GM21515 (cell line): ENCODE measurements around the gene L3MBTL4.

ENCODE experiments used
- ATAC-seq: cut with Tn5 transposase; IDR thresholded peaks from one replicate; pipeline ENCODE4 v1.9.1; 2021; ENCODE audit not compliant: unreplicated experiment

L3MBTL4 gene

DNA sequence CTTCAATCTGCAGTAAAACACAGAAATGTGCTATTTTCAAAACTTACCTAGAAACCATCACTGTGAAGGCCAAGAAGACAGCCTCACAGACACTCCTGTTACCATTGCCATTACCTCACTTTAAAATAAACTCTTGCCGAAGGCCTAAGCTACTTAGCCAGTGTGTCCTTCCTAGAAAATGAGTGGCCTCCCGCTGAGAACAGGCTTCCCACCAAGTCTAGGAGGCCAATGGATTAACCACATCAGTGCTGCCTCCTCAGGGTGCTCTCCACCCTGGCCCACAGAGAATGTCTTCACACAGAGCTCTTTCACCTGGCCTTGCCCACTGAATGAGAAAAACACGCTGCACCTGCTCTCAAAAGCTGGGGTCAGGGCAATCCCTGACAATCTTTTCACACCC is 47.5 kb downstream of the L3MBTL4 start:
- ATAC-seq, result no peak

DNA sequence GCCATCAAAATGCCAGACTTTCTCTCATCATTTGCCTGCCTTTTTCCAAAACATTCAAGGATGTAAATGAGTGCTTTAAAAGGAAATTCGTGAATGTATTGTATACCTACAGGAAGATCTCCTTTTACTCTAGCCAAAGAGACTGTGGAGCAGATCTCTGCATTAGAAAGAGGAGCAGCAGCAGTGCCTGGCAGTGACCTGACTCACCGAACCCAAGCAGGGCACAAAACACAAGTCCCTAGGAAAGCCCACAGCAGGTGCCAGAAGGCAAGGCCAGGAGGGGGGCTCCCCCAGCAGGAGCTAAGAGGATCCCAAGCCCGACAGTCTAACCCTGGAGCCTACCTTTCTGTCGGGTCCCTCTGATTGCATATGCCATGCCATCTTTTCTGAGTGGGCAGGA is 47.9 kb downstream of the L3MBTL4 start:
- ATAC-seq, result no peak

DNA sequence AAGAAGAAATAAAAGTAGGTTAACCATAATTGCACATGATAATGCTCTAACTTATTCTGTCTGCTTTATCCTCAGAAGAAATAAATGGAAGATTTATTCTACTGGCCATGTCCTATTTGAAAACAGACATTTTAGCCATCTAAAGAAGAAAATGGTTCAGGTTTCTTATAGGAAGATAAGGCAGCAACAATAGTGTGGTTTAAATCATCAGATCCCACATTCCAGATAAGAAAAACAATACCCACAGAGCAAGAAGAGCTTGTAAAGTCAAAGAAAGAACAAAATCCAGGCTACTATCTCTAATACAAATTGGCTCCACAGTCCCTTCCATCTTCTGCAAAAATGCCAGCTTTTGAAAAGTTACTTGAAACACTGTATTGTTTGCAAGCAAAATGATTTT is 49.3 kb downstream of the L3MBTL4 start:
- ATAC-seq, result no peak

DNA sequence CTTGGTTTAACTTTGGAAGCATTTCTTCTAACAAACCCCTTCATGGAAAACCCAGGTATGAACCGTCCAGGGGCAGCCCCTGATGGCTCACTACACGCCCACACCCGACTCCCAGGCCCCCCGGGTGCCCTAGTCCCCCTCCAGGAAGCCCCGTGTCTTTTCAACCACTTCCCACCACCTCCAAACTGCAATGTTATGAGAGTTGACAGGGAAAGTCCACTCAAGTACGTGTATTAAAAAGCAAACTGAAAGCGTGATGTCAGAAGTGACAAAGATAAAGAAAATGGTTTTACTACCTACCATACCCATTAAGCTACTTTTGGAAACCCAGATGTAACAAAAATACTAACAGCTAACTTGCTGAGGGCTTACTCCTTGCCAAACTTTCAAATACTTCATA is 51.5 kb downstream of the L3MBTL4 start:
- ATAC-seq, result peak; percentile 65

DNA sequence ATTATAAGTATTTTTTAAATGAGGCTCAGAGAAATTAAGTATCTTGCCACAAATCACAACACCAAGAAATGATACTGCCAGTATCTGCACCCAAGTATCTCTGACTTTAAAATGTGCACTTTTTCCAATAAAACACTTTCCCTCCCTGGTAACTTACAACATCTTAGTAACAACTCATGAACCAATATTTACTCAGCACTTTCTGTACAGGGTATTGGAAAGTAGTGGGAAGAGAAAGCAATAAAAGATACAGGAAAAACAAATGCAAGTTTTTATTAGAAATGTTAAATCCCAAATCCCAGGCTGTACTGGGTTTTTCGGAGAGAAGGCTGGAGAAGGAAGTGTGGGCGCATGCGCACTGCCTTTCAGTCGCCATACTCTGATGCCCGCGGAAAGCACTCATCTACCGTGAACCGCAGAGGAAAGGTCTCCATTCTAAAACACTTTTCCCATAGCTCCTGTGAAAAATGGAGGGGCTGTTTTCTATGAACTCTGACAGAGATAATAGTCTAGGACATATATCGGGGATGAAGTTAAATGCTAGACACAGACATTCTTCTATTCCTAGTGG is 52.1 kb downstream of the L3MBTL4 start:
- no peak for ATAC-seq

DNA sequence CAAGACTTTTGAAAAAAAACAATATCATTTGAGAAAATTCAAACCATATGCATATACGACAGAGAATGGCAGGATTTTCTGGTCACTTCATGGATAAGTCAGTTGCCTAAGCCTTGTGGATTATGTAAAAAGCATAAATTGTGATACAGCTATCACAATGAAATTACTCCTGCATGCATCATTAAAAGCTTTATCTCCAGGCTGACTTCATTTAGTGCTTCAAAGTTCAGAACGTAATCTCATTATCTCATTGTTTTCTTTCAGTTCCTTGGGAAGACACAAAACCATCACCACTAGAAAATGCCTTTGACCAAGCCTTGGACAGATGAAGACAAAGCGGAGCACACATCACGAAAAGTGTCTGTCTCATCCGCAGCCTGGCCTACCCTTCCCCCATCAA is 57.0 kb downstream of the L3MBTL4 start:
- no peak for ATAC-seq

DNA sequence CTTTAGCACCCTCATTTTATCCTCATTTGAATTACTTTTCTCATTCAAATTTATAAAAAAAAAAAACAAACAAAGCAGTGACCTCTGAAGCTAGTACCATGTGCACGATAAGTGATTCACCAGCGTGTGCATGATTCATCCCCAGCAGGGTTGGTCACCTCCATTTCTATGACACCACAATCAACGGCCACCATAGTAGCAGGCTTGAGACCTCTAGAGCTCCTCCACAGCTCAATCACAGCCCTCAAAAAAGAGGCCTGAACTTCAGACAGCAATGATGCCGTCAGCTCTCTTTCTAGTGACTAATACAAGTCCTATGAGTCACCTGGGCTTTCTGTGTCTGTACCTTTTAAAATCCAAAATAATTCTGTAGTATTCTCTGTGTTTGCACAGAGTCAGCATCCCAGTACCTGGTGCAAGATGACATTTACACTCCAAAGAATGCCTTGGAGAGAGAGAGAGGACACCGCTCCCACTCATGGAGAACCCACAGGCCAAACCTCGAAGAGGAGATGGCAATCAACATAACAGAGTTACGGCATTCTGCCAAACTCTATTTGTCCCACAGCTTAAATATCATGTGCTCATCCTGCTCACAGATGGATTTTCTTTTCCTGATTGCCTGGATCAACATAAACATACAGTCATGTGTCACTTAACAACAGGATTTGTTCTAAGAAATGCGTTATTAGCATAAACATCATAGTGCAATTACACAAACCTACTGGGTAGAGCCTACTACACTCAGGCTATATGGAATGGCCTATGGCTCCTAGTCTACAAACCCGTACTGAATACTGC is 58.7 kb downstream of the L3MBTL4 start:
- ATAC-seq, result no peak

DNA sequence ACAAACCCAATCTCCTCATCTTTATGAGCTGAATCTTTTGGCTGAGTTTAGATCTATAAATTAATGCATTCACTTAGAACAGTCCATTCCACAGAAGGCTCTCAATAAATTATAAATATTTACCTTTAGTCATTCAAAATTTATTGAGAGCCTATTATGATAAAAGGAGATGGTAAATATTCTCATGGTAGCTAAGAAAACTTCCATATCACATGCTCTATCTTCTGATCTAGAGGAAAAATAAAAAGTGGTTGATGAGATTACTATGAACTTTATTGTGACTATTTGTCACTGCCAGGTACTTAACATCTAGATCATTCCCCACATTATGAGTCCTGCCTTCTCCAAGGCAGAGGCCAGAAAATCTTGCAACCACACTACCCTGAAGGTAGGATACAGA is 62.4 kb downstream of the L3MBTL4 start:
- ATAC-seq, result no peak

DNA sequence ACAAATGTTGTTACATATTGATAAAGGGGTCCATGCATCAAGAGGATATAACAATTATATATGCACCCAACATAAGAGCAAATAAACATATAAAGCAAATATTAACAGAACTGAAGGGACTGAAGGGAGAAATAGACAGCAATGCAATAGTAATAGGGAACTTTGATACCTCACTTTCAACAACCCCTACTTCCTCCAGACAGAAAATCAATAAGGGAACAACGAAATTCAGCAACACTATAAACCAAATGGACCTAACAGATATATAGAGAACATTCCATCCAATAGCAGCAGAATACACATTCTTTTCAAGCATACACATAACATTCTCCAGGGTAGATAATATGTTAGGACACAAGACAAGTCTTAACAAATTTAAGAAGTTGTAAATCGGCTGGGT is 71.7 kb downstream of the L3MBTL4 start:
- ATAC-seq, result no peak

DNA sequence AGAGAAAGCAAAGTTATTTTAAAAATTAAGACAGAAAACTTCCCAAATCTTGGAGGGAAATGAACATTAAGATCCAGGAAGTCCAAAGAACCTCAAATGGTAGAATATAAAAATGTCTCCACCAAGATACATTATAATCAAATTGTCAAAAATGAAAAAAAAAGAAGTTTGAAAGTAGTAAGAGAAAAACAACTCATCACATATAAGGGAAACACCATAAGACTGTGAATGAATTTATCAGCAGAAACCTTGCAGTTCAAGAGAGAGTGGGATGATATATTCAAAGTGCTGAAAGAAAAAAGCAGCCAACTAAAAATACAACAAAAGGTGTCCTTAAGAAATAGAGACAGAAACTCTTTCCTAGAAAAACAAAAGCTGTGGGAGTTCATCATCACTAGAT is 73.0 kb downstream of the L3MBTL4 start:
- ATAC-seq, result no peak

DNA sequence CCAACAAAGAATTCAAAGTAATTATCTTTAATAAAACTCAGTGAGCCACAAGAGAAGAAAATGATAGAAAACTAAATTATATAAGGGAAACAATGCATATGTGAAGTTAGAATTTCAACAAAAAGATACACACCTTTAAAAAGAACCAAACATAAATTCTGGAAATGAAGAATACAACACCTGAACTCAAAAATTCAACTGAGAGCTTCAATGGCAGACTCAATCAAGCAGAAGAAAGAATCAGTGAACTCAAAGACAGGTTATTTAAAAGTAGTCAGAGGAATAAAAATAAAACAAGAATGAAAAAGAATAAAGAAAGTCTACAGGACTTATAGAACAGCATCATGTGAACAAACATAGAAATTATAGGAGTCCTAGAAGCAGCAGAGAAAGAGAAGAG is 73.4 kb downstream of the L3MBTL4 start:
- ATAC-seq, result no peak

DNA sequence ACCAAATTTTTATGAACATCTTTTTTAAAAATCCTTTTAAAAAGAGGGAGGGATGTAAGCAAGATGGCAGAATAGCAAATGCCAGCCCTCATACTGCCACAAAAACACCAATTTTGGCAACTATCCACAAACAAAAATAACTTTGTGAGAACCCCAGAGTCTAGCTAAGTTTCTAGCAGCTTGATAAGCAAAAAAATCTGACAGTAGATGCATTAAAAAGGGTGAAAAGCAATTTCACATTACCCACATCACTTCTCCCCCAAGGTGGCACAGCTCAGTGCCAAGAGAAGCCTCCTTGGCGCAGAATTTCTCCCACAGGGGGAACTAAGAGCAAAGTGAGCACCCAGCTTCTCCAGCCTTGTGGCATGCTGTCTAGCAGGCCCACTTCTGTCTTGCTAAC is 74.6 kb downstream of the L3MBTL4 start:
- no peak for ATAC-seq

DNA sequence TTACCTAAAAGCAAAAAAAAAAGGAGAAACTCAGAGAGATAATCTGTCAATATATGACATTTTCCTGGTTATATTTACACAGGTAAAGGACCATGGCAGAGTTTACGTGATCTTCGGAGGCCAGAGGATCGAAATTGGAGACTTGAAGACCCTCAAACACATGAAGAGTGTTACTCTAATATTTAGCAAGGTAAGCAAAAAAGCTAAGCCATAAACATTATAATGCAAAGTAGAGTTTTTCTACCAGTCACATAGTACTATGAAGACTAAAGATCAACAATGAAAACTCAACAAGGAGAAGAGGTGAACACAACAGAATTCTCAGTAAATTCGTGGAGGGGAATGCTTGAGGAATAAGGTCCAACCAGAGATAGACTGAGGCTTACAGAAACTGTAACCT is 78.5 kb downstream of the L3MBTL4 start:
- no peak for ATAC-seq

DNA sequence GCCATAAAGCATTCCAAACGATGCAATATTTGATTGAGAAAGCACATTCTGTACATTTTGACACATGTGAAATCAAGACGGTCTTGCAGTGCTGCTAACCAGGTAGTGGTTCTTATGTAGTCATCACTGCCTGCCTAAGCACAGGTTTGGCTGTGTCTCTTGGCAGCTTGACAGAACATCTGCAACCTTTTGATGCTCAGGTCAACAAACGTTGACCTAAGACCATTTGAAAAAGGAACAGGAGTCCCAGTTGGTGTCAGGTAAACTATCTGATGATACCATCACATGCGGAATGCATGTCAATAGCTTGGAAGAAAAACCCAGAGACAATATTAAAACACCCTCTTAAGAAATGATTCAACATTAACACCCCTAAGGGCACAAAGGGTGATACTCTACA is 80.7 kb downstream of the L3MBTL4 start:
- ATAC-seq, result no peak

DNA sequence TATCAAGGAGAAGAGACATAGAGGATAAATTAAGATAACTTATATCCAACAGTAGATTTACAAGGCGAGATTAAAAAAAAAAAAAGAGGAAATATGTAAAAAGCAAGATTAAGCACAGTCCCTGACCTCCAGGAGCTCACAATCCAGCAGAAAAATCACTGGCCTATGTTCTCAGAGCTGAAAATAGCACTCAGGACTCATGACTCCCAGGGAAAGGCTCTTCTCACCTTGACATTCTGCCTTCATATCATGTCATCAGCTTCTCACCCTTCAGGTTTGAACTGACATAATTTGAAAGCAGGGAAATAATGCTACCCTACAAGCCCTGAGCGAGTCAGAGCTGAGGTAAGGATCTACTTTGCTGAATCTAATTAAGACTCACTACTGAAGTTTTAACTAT is 82.8 kb downstream of the L3MBTL4 start:
- ATAC-seq, result no peak

DNA sequence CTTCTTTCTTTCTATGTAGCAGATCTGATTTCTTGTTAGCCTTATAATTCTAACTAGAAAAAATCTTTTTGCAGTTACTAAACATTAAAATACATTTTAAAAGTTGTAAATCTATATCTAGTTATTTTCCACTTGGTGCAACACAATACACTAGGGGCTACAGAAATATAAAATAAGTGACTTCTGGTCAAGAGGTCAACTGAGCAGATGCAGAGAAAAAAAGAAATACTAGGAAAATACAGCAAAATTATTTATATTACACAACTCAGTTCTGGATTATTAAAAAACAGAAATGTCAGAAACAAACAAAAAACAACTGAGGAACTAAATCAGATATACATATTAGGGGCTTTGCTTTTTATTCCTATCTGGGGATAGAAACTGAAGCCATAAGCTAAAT is 83.9 kb downstream of the L3MBTL4 start:
- ATAC-seq, result no peak

DNA sequence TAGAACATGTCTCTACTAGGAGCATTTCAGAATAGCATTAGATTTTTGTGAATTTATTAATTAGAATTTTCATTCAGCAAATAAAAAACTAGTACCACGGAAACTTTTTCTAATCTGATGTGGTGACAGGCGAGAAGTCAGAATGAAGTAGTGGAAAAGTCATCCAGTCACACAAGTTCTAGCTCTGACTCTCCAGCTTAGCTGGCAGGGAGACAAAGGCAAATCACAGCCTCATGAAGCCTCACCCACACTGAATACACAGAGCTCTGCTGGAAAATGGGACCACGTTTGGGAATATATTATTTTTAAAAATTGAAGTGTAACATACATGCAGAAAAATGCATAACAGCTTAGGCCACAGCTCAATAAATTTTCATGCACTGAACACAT is 86.1 kb downstream of the L3MBTL4 start:
- ATAC-seq, result no peak

DNA sequence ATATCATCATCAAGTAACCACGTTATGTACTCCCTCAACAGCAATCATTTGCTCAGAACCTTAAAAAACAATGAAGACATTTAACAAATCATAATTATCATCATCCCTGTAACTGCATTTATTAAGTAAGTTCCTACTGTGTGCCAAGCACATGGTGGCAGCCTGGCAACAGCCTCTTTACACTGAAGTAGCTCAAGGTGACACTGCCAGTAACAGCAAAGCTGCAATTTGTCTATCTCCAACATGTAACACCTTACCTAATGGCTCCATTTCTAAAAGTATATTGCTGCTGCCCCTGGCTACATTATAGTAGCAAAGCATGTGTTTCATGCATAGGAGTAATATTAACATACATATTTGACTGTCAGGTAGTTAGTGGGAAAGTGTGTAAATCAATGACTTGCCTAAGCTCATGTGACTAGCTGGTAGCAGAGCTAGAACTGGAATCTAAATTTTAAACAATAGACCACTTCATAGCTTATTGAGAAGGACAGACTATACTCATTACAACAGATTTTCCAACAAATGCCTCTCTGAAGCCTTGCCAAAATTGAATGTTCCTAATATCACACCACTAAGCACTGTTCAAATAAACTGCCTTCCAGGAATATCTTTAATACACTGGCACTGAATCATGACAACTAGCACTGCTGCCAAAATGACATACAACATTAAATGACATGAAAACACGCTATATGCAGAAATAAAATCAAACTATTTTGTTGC is 86.7 kb downstream of the L3MBTL4 start:
- no peak for ATAC-seq

DNA sequence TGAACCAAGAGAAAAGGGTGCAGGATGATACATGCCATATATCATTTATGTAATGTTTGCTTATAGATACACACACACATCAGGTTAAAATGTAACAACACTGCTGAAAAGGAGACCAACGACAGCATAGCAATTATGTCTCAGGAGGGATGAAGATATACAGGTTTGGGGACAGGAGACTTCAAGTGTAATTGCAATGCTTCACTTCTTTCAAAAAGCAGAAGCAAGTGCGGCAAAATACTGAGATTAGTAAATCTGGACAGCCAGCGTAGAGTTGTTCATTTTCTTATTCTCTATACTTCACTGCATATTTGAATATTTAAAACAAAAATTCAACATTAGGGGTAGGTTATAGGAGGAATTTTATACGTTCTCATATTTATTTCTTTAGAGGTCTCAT is 87.2 kb downstream of the L3MBTL4 start:
- no peak for ATAC-seq

DNA sequence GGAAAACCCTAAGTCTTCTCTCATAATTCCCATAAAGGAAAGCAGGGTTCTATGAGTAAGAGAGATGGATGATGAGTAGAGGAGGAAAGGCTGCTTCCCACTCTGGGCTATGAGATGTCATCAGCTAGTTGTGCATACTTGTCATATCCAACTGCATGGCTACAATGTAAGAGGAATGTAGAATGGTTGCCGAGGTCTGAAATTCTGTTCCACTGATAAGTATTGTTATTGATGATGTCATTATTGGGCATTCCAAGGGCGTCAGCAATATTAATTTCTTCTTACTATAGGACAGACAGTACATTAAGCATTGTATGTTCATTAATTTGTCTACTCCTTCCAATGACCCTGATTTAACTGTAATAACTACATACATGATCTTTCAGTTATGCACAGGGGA is 88.1 kb downstream of the L3MBTL4 start:
- no peak for ATAC-seq

DNA sequence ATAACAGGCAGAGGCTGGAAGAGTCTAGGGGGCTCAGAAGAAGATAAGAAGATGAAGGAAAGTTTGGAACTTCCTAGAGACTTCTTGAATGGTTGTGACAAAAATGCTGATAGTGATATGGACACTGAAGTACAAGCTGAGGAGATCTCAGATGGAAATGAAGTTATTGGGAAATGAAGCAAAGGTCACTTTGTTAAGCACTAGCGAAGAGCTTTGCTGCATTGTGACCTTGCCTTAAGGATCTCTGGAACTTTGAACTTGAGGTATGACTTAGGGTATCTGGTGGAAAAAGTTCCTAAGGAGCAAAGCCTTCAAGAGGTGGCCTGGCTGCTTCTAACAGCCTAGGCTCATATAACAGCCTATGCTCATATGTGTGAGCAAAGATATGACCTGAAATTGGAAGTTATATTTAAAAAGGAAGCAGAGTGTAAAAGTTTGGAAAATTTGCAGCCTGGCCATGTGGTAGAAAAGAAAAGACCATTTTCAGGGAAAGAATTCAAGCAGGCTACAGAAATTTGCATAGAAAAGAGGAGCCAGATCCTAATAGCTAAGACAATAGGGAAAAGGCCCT is 91.3 kb downstream of the L3MBTL4 start:
- no peak for ATAC-seq
